Mesenchymal stem cell (in vitro differentiated cells and primary cell): Measurements from ENCODE around the gene CORO6.

Experiments
- DNase-seq: peaks from one replicate; pipeline ENCODE4 v3.0.0-alpha.2; 2013
- H2AFZ ChIP-seq: one replicate; pipeline ENCODE4 v1.6.1; 2013; ENCODE audit warnings: low read depth, mild to moderate bottlenecking, control low read depth, inconsistent platforms, low read length, moderate library complexity
- H2AK5ac ChIP-seq: 2 replicates; pipeline ENCODE4 v1.6.1; 2013; ENCODE audit warnings: low read length, moderate library complexity, mild to moderate bottlenecking, inconsistent platforms; ENCODE audit not compliant: severe bottlenecking
- H2BK120ac ChIP-seq: one replicate; pipeline ENCODE4 v1.6.1; 2013; ENCODE audit warnings: low read depth, mild to moderate bottlenecking, inconsistent platforms, low read length, moderate library complexity
- H2BK12ac ChIP-seq, 2 experiments: one replicate each; pipeline ENCODE4 v1.6.1; 2013; ENCODE audit warnings: inconsistent platforms in 2 of 2, low read length in 2 of 2, mild to moderate bottlenecking in 2 of 2, moderate library complexity in 2 of 2, control low read depth in 1 of 2
- H2BK15ac ChIP-seq: one replicate; pipeline ENCODE4 v1.6.1; 2013; ENCODE audit warnings: mild to moderate bottlenecking, low read depth, inconsistent platforms; ENCODE audit not compliant: poor library complexity, severe bottlenecking
- H2BK5ac ChIP-seq: 2 replicates; pipeline ENCODE4 v1.6.1; 2013; ENCODE audit warnings: low read depth, mild to moderate bottlenecking, low read length, control low read depth, inconsistent platforms; ENCODE audit not compliant: poor library complexity, severe bottlenecking
- H3K14ac ChIP-seq, 2 experiments: one replicate each; pipeline ENCODE4 v1.6.1; 2013; ENCODE audit warnings: inconsistent platforms in 2 of 2, low read length in 2 of 2, control low read depth in 1 of 2, mild to moderate bottlenecking in 1 of 2, moderate library complexity in 1 of 2
- H3K18ac ChIP-seq, 2 experiments: one replicate each; pipeline ENCODE4 v1.6.1; 2013; ENCODE audit warnings: inconsistent platforms in 2 of 2, low read length in 2 of 2, control low read depth in 1 of 2, low read depth in 1 of 2, mild to moderate bottlenecking in 1 of 2
- H3K23ac ChIP-seq, 2 experiments: one replicate each; pipeline ENCODE4 v1.6.1; 2013; ENCODE audit warnings: inconsistent platforms in 2 of 2, low read length in 2 of 2, mild to moderate bottlenecking in 2 of 2, moderate library complexity in 2 of 2, control low read depth in 1 of 2
- H3K27ac ChIP-seq: 2 replicates; pipeline ENCODE4 v1.5.1; 2013; ENCODE audit warnings: mild to moderate bottlenecking, moderate library complexity, low read length, control low read depth, inconsistent platforms; ENCODE audit not compliant: poor library complexity, severe bottlenecking
- H3K27me3 ChIP-seq, 2 experiments: 2 replicates each; pipeline versions ENCODE4 v1.6.1 to v1.7.0; 2013; ENCODE audit warnings: low read length in 2 of 2, mild to moderate bottlenecking in 2 of 2, moderate library complexity in 2 of 2, control low read depth in 1 of 2, inconsistent platforms in 1 of 2; ENCODE audit not compliant: control insufficient read depth in 1 of 2, insufficient read depth in 1 of 2
- H3K36me3 ChIP-seq, 2 experiments: 2 replicates each; pipeline versions ENCODE4 v1.6.1 to v1.7.0; 2013; ENCODE audit warnings: low read length in 2 of 2, control low read depth in 1 of 2, inconsistent platforms in 1 of 2, low read depth in 1 of 2, mild to moderate bottlenecking in 1 of 2; ENCODE audit not compliant: insufficient read depth in 2 of 2, control insufficient read depth in 1 of 2
- H3K4ac ChIP-seq, 2 experiments: one replicate each; pipeline ENCODE4 v1.6.1; 2013; ENCODE audit warnings: inconsistent platforms in 2 of 2, low read length in 2 of 2, mild to moderate bottlenecking in 2 of 2, moderate library complexity in 2 of 2, control low read depth in 1 of 2, low read depth in 1 of 2
- H3K4me1 ChIP-seq: 2 replicates; pipeline ENCODE4 v1.6.1; 2013; ENCODE audit warnings: low read depth, low read length, control low read depth; ENCODE audit not compliant: control insufficient read depth, insufficient read depth
- H3K4me2 ChIP-seq: 2 replicates; pipeline ENCODE4 v1.6.1; 2013; ENCODE audit warnings: low read length, mild to moderate bottlenecking, inconsistent platforms; ENCODE audit not compliant: poor library complexity, severe bottlenecking
- H3K4me3 ChIP-seq, 2 experiments: 2 replicates each; pipeline versions ENCODE4 v1.5.1 to v1.7.0; 2013; ENCODE audit warnings: low read length in 2 of 2, mild to moderate bottlenecking in 2 of 2, control low read depth in 1 of 2, low read depth in 1 of 2; ENCODE audit not compliant: insufficient read depth in 1 of 2
- H3K79me1 ChIP-seq: replicated peaks from 2 replicates; pipeline ENCODE4 v1.6.1; 2013; ENCODE audit warnings: mild to moderate bottlenecking, control low read depth, low read length, inconsistent platforms; ENCODE audit not compliant: poor library complexity, severe bottlenecking
- H3K9ac ChIP-seq: 2 replicates; pipeline ENCODE4 v1.7.0; 2013; ENCODE audit warnings: mild to moderate bottlenecking, low read length, moderate library complexity
- H3K9me3 ChIP-seq: 2 replicates; pipeline ENCODE4 v1.7.0; 2013; ENCODE audit warnings: mild to moderate bottlenecking, low read length; ENCODE audit not compliant: control insufficient read depth
- H4K8ac ChIP-seq: one replicate; pipeline ENCODE4 v1.6.1; 2013; ENCODE audit warnings: inconsistent platforms, mild to moderate bottlenecking, low read length, moderate library complexity
- H4K91ac ChIP-seq: one replicate; pipeline ENCODE4 v1.6.1; 2013; ENCODE audit warnings: mild to moderate bottlenecking, low read length, inconsistent platforms
- WGBS: methylation state at CpG from one replicate; pipeline ENCODE4 v1.1.7; 2013; ENCODE audit warnings: mixed read lengths; 5-methylcytosine and 5-hydroxymethylcytosine counted together

The CORO6 gene

DNA sequence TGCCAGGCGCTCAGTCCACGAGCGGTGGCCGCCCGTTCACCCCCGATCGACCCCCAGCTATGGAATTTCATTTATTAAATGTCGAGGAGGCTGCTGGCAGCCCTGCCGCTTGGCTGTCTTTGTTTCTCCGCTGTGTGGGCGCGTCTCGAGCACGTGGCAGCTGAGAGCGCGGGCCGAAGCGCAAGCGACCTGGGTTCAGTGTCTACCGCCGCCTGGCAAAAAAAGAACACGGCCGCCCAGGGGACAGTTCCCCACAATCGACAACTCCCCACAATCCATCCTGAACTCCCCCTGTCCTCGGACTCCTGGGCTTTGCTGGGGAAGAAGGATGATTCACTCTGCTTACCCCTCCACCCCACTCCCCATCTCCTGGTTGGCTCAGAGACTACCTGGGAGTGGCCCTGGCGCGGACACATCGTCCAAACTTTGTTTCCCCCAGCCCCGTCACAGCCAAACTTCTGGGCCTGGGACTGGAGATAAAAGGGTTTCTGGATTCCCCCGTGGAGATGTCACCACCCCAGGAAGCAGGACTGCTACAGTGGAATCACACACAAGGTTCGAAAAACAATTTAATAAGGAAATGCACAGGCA lies 31.5 kb downstream of the CORO6 start:
- peak overlapping the region; percentile 85 for H3K4me2 ChIP-seq
- H3K9me3 ChIP-seq: no peaks in the 10 kb centered on the region

DNA sequence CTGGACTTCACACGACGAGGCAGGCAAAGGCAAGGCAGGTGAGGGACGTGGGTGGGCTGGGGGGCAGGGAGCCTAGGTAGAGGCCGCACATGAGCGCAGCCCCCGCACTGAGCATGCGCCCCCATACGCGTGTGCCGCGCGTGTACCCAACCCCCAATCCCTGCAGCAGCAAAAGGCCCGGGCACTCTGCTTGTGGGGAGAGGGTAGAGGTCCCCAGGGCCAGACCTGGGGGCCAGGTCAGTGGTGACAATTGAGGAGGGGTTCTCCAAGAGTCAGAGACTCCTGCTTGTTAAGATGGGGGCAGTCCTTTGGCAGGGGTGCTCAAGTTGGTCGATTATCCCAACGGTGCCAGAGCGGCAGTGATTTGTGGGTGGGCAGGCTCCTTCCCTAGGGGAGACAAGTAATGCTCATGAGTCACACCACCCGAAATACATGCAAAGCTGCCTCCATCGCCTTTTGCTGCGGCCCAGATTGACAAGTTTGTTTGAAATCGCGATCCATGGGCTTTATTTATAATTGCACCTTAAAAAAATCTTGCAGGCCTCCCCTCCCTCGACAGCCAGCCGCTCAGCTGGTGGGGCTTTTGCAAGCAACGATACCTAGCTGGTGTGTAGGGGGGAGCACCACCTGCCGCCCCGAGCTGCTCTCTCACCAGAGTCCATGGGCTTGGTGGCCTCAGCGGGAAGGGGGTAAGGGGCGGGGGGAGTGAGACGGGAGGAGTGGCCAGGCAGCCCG lies 32.1 kb downstream of the CORO6 start:
- peak; percentile 68 for DNase-seq
- H3K79me1 ChIP-seq: no peaks in the 10 kb centered on the region
- H3K9me3 ChIP-seq: no peaks in the 10 kb centered on the region
- no peak overlapping the region for H2AFZ ChIP-seq
- peak overlapping the region; percentile 69 for H3K27ac ChIP-seq
- peaks cover 61% of the 10 kb centered on the region for H3K4me1 ChIP-seq
- no peaks in the 10 kb centered on the region for H3K36me3 ChIP-seq
- H2BK12ac ChIP-seq: peak overlapping the region in 1 of 2 experiments; percentile 75
- no peak overlapping the region for H3K14ac ChIP-seq
- no peak overlapping the region for H2BK15ac ChIP-seq
- peak overlapping the region in 1 of 2 experiments; percentile 53 for H3K23ac ChIP-seq
- H3K27me3 ChIP-seq: no peaks in the 10 kb centered on the region
- peak overlapping the region in 1 of 2 experiments; percentile 32 for H3K4ac ChIP-seq
- peak overlapping the region; percentile 20 for H4K91ac ChIP-seq
- peak overlapping the region; percentile 43 to 88 for H3K4me3 ChIP-seq
- H2AK5ac ChIP-seq: no peak overlapping the region
- H3K4me2 ChIP-seq: peak overlapping the region; percentile 85
- H3K9ac ChIP-seq: peak overlapping the region; percentile 85
- peak overlapping the region in 1 of 2 experiments; percentile 67 for H3K18ac ChIP-seq
- peak overlapping the region; percentile 57 for H4K8ac ChIP-seq
- WGBS: 40% methylated on average over 28 of the region's 30 CpGs
- H2BK5ac ChIP-seq: no peak overlapping the region
- H2BK120ac ChIP-seq: peak overlapping the region; percentile 69

More for the DNA sequence above, 31.5 kb downstream of the CORO6 start:
- Histone ChIP-seq H3K4ac (peak overlapping the region in 1 of 2 experiments; percentile 32), H2BK15ac (peak overlapping the region; percentile 40), H2AK5ac (no peak overlapping the region), H2BK120ac (peak overlapping the region; percentile 69), H3K23ac (peak overlapping the region in 1 of 2 experiments; percentile 53), H3K9ac (peak overlapping the region; percentile 85), H3K4me1 (peaks cover 61% of the 10 kb centered on the region), H4K8ac (peak overlapping the region; percentile 57), H3K18ac (peak overlapping the region; percentile 66 to 67), H2BK5ac (no peak overlapping the region), H3K4me3 (peak overlapping the region; percentile 43 to 88), H3K79me1 (peaks cover 3% of the 10 kb centered on the region), H2AFZ (peak overlapping the region; percentile 70), H3K27ac (peak overlapping the region; percentile 69), H3K27me3 (no peaks in the 10 kb centered on the region), H2BK12ac (peak overlapping the region in 1 of 2 experiments; percentile 73), H3K36me3 (no peaks in the 10 kb centered on the region), H3K14ac (no peak overlapping the region), H4K91ac (no peak overlapping the region)
- WGBS: 8% methylated on average over 28 of the region's 31 CpGs
- DNase-seq: peak; percentile 63

DNA sequence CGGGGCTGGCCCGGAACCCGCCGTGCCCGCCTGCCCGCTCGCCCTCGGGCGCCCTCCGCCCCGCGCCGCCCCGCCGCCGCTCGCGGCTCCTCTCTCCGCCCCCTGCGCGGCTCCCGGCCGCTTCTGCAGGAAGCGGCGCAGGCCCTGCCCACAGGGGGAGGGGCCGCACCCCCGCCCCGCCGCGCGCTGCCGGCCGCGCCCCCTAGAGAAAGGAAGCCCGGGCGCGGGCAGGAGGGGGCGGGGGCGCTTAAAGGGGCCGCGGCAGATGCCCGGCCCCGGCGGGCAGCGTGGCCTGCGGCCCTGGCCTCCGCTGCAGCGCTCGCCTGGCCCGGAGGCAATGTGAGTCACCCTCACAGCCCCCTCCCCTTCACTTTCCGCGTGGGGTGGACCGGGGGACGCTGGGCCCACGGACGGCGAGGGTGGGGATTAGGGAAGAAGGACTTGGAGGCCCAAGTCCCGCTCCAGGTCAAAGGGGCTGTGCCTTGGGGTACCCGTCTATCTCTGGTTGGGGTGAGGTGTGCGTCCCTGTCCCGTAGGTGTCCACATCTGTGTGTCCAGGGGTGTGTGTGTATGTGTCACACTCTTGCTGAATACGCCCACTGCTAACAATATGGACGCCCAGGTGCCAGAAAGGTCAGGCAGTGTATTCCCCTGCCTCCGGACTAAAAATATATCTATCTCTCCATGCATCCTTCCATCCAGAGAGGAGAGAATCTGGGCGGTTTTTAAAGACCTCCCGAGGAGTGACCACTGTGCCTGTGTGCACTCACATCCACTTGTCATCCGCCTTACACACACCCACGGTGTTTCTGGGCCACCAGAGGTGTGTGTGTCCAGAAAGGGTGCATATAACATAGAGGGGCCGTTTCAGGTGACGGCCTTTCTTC lies 32.9 kb downstream of the CORO6 start, which contains the start of gene GIT1:
Gene GIT1, minus strand, starts transcription at position 125 of the 887 bp plus-strand sequence. CDS start 270 bp downstream, outside the sequence.
- H3K36me3 ChIP-seq: no peaks in the 10 kb centered on the region
- peak within 1 kb of the TSS; percentile 92 for H3K9ac ChIP-seq
- H4K91ac ChIP-seq: peak within 1 kb of the TSS; percentile 89
- H2BK5ac ChIP-seq: no peak within 1 kb of the TSS
- no peaks in the 10 kb centered on the region for H3K79me1 ChIP-seq
- H2AK5ac ChIP-seq: no peak within 1 kb of the TSS
- H2BK15ac ChIP-seq: peak within 1 kb of the TSS; percentile 96
- H2BK12ac ChIP-seq: peak within 1 kb of the TSS in 1 of 2 experiments; percentile 95
- peaks cover 69% of the 10 kb centered on the region for H3K4me1 ChIP-seq
- no peaks in the 10 kb centered on the region for H3K9me3 ChIP-seq
- peak within 1 kb of the TSS; percentile 84 to 90 for H3K4me3 ChIP-seq
- peak; percentile 81 for DNase-seq
- WGBS: 18% methylated on average over 30 of the region's 70 CpGs
- peak within 1 kb of the TSS; percentile 98 for H4K8ac ChIP-seq
- H2BK120ac ChIP-seq: peak within 1 kb of the TSS; percentile 4
- H3K23ac ChIP-seq: peak within 1 kb of the TSS in 1 of 2 experiments; percentile 78
- peak within 1 kb of the TSS; percentile 92 for H3K18ac ChIP-seq
- H3K14ac ChIP-seq: peak within 1 kb of the TSS in 1 of 2 experiments; percentile 97
- no peaks in the 10 kb centered on the region for H3K27me3 ChIP-seq
- peak within 1 kb of the TSS; percentile 69 for H3K27ac ChIP-seq
- peak within 1 kb of the TSS; percentile 65 to 89 for H3K4ac ChIP-seq
- peak within 1 kb of the TSS; percentile 85 for H3K4me2 ChIP-seq
- H2AFZ ChIP-seq: peak within 1 kb of the TSS; percentile 88
